ENCODE measurements around the gene RAMP1.

Gene RAMP1

DNA sequence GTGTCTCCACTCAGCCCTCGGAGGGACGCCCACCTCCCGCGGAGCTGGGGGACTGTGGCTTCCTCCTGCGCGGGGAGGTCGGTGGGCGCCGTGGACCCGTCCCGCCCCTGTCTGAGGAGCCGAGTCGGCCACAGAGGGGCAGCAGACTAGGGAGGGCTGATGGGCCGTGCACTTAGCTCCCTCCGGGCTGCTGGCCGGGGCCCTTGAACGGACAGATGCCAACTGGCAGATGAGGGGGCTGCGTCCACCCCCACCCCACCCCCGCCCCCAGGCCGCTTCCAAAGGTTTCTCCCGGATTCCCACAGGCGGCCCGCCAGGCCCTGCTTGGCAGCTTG is 96.9 kb downstream of the RAMP1 start:
- no peak for DNase-seq

DNA sequence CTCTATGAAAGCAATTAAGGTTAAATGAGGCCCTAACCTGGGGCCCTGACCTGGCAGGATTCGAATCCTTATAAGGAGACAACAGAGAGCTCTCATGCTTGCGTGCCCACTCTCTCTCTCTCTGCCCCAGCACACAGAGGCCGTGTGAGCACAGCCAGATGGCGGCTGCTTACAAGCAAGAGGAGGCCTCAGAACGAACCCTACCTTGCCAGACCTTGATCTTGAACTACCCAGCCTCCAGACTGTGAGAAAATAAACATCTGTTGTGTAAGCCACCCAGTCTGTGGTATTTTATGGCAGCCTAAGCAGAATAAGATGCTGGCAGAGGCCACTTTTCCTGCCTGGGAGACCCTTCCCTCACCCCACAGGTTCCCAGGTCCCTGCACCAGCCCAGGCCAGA is 102.2 kb downstream of the RAMP1 start:
- no peak for DNase-seq
